Measurements from ENCODE around the gene SELENOT.
"Not testable (repeated sequence)": the region's sequence is repeated elsewhere in the genome, so short reads cannot be mapped to it uniquely, and the experiment has no call there.

Gene SELENOT

GRCh38 chr3:150610785-150611184 is 7.7 kb downstream of the SELENOT start:
- peaks cover 24% of the 10 kb centered on the region for H3K4me1 ChIP-seq (ENCODE audit: insufficient read depth, low read length)
- no peak overlapping the region for H3K9ac ChIP-seq (ENCODE audit: low read length)
- H3K9me3 ChIP-seq (ENCODE audit: low read length) = no peaks in the 10 kb centered on the region
- no peak overlapping the region for H3K27ac ChIP-seq (ENCODE audit: low read depth, low read length)
- no peaks in the 10 kb centered on the region for H3K36me3 ChIP-seq (ENCODE audit: insufficient read depth, low read length)
- no peaks in the 10 kb centered on the region for H3K27me3 ChIP-seq (ENCODE audit: control insufficient read depth in 1 of 2, insufficient read depth in 2 of 2, low read length in 2 of 2)
- H3K4me3 ChIP-seq (ENCODE audit: low read depth in 1 of 2, low read length in 2 of 2) = no peak overlapping the region

DNA sequence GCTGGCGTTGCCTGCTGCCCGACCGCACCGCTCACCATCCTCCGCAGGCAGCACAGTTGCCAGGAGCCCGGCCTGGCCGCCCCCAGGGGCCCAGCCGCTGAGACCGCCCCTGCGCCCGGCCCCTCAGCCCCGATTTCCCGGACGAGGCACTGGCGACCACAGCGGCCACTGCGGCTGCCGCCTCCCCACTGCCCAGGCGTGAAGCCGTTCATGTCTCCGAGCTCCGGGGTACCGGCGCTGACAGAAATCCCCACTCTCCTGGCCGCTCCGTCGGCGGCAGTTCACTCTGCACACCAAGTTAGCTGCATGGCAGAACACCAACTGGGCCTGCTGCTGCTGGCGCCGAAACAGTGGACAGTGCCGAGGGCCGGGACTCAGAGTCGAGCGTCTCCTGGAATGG is 8.5 kb downstream of the SELENOT start:
- Histone ChIP-seq H3K27ac (ENCODE audit: low read depth, low read length) (no peak overlapping the region), H3K9ac (ENCODE audit: low read length) (no peak overlapping the region), H3K4me3 (ENCODE audit: low read depth in 1 of 2, low read length in 2 of 2) (no peak overlapping the region), H3K4me1 (ENCODE audit: insufficient read depth, low read length) (peaks cover 17% of the 10 kb centered on the region), H3K27me3 (ENCODE audit: control insufficient read depth in 1 of 2, insufficient read depth in 2 of 2, low read length in 2 of 2) (no peaks in the 10 kb centered on the region), H3K9me3 (ENCODE audit: low read length) (no peaks in the 10 kb centered on the region), H3K36me3 (ENCODE audit: insufficient read depth, low read length) (no peaks in the 10 kb centered on the region)

DNA sequence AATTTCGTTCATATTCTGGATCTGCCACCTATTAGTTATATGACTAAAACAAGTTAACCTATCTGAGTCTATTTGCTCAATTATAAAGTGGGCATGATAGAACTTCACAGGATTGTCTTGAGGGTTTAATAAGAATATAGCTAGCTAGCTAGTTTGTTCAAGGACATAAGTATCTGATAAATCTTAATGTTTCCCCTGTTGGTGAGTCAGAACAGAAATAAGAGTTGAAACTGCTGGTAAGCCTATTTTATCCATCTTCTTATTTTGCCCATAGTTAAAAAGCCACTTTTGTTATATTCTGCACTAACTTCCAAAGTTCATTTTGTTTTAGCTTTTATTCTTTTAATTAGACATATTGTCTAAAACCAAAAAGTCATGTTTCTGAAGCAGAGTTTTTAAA is 9.4 kb downstream of the SELENOT start:
- Histone ChIP-seq H3K9me3 (ENCODE audit: low read length) (no peaks in the 10 kb centered on the region), H3K4me1 (ENCODE audit: insufficient read depth, low read length) (peaks cover 12% of the 10 kb centered on the region), H3K36me3 (ENCODE audit: insufficient read depth, low read length) (no peaks in the 10 kb centered on the region), H3K27ac (ENCODE audit: low read depth, low read length) (no peak overlapping the region), H3K4me3 (ENCODE audit: low read depth in 1 of 2, low read length in 2 of 2) (no peak overlapping the region), H3K27me3 (ENCODE audit: control insufficient read depth in 1 of 2, insufficient read depth in 2 of 2, low read length in 2 of 2) (no peaks in the 10 kb centered on the region), H3K9ac (ENCODE audit: low read length) (no peak overlapping the region)

- no peak overlapping the region for H3K27ac ChIP-seq (ENCODE audit: low read depth, low read length)
Measured at GRCh38 chr3:150613034-150613433, 9.9 kb downstream of the SELENOT start.

DNA sequence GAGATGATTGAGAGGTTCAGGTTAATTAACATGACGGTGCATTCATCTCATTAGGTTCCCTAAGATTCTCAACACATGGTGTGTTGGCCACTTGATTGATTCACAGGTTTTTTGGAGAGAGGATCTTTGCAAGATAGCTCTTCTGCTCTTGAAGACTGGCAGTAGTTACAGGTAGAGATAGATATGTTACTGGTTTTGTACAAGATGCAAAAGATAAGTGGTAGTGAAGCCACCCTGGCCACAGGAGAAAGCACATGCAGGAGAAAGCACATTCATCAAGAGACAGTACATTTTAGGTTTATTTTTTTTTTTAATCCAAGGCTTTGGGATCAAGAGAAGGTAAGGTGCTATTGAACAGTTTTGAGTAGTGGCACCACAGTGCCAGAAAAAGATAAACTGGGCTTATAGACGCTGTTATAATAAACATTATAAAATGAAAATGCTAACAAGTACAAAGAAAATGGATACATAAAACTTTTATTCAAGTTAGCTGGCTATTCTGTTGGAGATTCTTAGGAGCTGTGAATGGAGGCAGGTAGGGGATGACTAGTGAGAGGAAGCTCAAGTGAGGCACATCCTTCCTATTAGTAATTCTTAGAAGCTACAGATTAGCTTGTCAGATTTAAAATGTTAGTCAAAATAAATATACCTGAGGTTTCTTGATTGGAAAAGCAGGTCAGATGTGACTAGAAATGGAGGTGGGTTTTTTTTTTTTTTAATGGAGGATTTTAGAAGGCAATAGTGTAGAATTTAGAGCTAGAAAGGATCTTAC is 10.8 kb downstream of the SELENOT start:
- H3K9me3 ChIP-seq (ENCODE audit: low read length) = no peaks in the 10 kb centered on the region
- no peak overlapping the region for H3K27ac ChIP-seq (ENCODE audit: low read depth, low read length)
- H3K27me3 ChIP-seq (ENCODE audit: control insufficient read depth in 1 of 2, insufficient read depth in 2 of 2, low read length in 2 of 2) = no peaks in the 10 kb centered on the region
- H3K9ac ChIP-seq (ENCODE audit: low read length) = no peak overlapping the region
- H3K36me3 ChIP-seq (ENCODE audit: insufficient read depth, low read length) = peaks cover 5% of the 10 kb centered on the region
- H3K4me3 ChIP-seq (ENCODE audit: low read depth in 1 of 2, low read length in 2 of 2) = no peak overlapping the region
- peaks cover 6% of the 10 kb centered on the region for H3K4me1 ChIP-seq (ENCODE audit: insufficient read depth, low read length)

More at GRCh38 chr3:150613034-150613433, 9.9 kb downstream of the SELENOT start:
- no peak overlapping the region for H3K4me3 ChIP-seq (ENCODE audit: low read depth in 1 of 2, low read length in 2 of 2)
- no peak overlapping the region for H3K9ac ChIP-seq (ENCODE audit: low read length)
- no peaks in the 10 kb centered on the region for H3K27me3 ChIP-seq (ENCODE audit: control insufficient read depth in 1 of 2, insufficient read depth in 2 of 2, low read length in 2 of 2)
- H3K36me3 ChIP-seq (ENCODE audit: insufficient read depth, low read length) = no peaks in the 10 kb centered on the region
- no peaks in the 10 kb centered on the region for H3K9me3 ChIP-seq (ENCODE audit: low read length)
- peaks cover 7% of the 10 kb centered on the region for H3K4me1 ChIP-seq (ENCODE audit: insufficient read depth, low read length)

DNA sequence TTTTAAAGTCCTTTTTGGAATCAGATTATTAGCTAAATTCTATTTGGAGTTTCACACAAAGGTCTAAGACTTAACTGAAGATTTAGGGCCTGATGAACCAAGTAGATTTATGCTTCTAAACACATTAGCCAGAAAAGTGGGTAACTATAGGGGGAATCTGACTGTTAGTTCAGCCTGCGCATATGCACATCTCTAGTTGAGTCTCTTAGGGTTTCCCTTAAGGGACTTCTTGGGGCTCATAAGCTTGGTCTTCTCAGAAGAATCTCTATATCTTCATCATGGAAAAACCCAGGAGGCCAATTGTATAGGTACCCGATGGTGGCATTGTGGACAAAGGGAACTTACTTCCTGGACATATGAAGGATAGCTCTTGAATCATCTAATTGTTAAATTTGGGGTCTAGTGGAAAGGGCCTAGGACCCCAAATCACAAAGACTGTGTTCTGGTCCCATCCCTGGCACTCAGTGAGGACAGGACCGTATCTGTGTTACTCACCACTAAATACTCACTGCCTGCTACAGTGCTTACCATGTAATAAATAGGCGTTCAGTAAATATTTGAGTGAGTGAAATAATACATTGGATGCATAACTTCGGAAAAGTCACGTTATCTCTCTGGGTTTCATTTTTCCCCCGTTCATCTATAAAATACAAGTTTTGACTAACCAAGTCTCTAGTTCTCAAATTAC is 17.0 kb downstream of the SELENOT start:
- no peaks in the 10 kb centered on the region for H3K27me3 ChIP-seq (ENCODE audit: control insufficient read depth in 1 of 2, insufficient read depth in 2 of 2, low read length in 2 of 2)
- H3K9ac ChIP-seq (ENCODE audit: low read length) = no peak overlapping the region
- H3K9me3 ChIP-seq (ENCODE audit: low read length) = no peaks in the 10 kb centered on the region
- H3K27ac ChIP-seq (ENCODE audit: low read depth, low read length) = no peak overlapping the region
- peaks cover 14% of the 10 kb centered on the region for H3K4me1 ChIP-seq (ENCODE audit: insufficient read depth, low read length)
- H3K36me3 ChIP-seq (ENCODE audit: insufficient read depth, low read length) = peaks cover 7% of the 10 kb centered on the region
- H3K4me3 ChIP-seq (ENCODE audit: low read depth in 1 of 2, low read length in 2 of 2) = no peak overlapping the region

- Histone ChIP-seq H3K36me3 (ENCODE audit: insufficient read depth, low read length) (peaks cover 24% of the 10 kb centered on the region), H3K4me1 (ENCODE audit: insufficient read depth, low read length) (peaks cover 14% of the 10 kb centered on the region)
- not testable (repeated sequence) for H3K27ac ChIP-seq (ENCODE audit: low read depth, low read length); H3K4me3 ChIP-seq (ENCODE audit: low read depth in 1 of 2, low read length in 2 of 2); H3K27me3 ChIP-seq (ENCODE audit: control insufficient read depth in 1 of 2, insufficient read depth in 2 of 2, low read length in 2 of 2); H3K9ac ChIP-seq (ENCODE audit: low read length); H3K9me3 ChIP-seq (ENCODE audit: low read length)
Measured at GRCh38 chr3:150622955-150623354, 19.8 kb downstream of the SELENOT start.

GRCh38 chr3:150623945-150624344 is 20.8 kb downstream of the SELENOT start:
- Histone ChIP-seq H3K27me3 (ENCODE audit: control insufficient read depth in 1 of 2, insufficient read depth in 2 of 2, low read length in 2 of 2) (no peaks in the 10 kb centered on the region), H3K27ac (ENCODE audit: low read depth, low read length) (no peak overlapping the region), H3K9me3 (ENCODE audit: low read length) (no peaks in the 10 kb centered on the region), H3K4me3 (ENCODE audit: low read depth in 1 of 2, low read length in 2 of 2) (no peak overlapping the region), H3K9ac (ENCODE audit: low read length) (no peak overlapping the region), H3K4me1 (ENCODE audit: insufficient read depth, low read length) (peaks cover 14% of the 10 kb centered on the region), H3K36me3 (ENCODE audit: insufficient read depth, low read length) (peaks cover 19% of the 10 kb centered on the region)

- peaks cover 19% of the 10 kb centered on the region for H3K36me3 ChIP-seq (ENCODE audit: insufficient read depth, low read length)
- H3K9me3 ChIP-seq (ENCODE audit: low read length) = no peaks in the 10 kb centered on the region
- peaks cover 14% of the 10 kb centered on the region for H3K4me1 ChIP-seq (ENCODE audit: insufficient read depth, low read length)
- H3K4me3 ChIP-seq (ENCODE audit: low read depth in 1 of 2, low read length in 2 of 2) = no peak overlapping the region
- H3K9ac ChIP-seq (ENCODE audit: low read length) = no peak overlapping the region
- no peak overlapping the region for H3K27ac ChIP-seq (ENCODE audit: low read depth, low read length)
- no peaks in the 10 kb centered on the region for H3K27me3 ChIP-seq (ENCODE audit: control insufficient read depth in 1 of 2, insufficient read depth in 2 of 2, low read length in 2 of 2)
Measured at GRCh38 chr3:150626148-150626930, 23.2 kb downstream of the SELENOT start.

DNA sequence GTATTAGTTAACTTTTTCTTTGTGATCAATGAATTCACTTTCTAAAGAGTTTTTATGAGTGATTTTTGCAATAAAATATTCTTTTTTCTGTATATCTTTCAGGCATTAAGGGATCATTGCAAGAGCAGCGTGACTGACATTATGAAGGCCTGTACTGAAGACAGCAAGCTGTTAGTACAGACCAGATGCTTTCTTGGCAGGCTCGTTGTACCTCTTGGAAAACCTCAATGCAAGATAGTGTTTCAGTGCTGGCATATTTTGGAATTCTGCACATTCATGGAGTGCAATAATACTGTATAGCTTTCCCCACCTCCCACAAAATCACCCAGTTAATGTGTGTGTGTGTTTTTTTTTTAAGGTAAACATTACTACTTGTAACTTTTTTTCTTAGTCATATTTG is 24.4 kb downstream of the SELENOT start:
- Histone ChIP-seq H3K36me3 (ENCODE audit: insufficient read depth, low read length) (peaks cover 19% of the 10 kb centered on the region), H3K9ac (ENCODE audit: low read length) (no peak overlapping the region), H3K27me3 (ENCODE audit: control insufficient read depth in 1 of 2, insufficient read depth in 2 of 2, low read length in 2 of 2) (no peaks in the 10 kb centered on the region), H3K4me1 (ENCODE audit: insufficient read depth, low read length) (peaks cover 14% of the 10 kb centered on the region), H3K9me3 (ENCODE audit: low read length) (no peaks in the 10 kb centered on the region), H3K4me3 (ENCODE audit: low read depth in 1 of 2, low read length in 2 of 2) (no peak overlapping the region), H3K27ac (ENCODE audit: low read depth, low read length) (no peak overlapping the region)

- H3K27ac ChIP-seq (ENCODE audit: low read depth, low read length) = no peak overlapping the region
- H3K9ac ChIP-seq (ENCODE audit: low read length) = no peak overlapping the region
- H3K4me1 ChIP-seq (ENCODE audit: insufficient read depth, low read length) = no peaks in the 10 kb centered on the region
- H3K27me3 ChIP-seq (ENCODE audit: control insufficient read depth in 1 of 2, insufficient read depth in 2 of 2, low read length in 2 of 2) = no peaks in the 10 kb centered on the region
- H3K36me3 ChIP-seq (ENCODE audit: insufficient read depth, low read length) = peaks cover 7% of the 10 kb centered on the region
- no peak overlapping the region for H3K4me3 ChIP-seq (ENCODE audit: low read depth in 1 of 2, low read length in 2 of 2)
- no peaks in the 10 kb centered on the region for H3K9me3 ChIP-seq (ENCODE audit: low read length)
Measured at GRCh38 chr3:150631515-150632221, 28.5 kb downstream of the SELENOT start.
